Non-pigmented ciliary epithelial cell (primary cell): Measurements from ENCODE around the gene SIK3.
"Not testable (repeated sequence)": the region's sequence is repeated elsewhere in the genome, so short reads cannot be mapped to it uniquely, and the experiment has no call there.

ENCODE experiments used
- DNase-seq: peaks from one replicate; pipeline ENCODE4 v3.0.0-alpha.2; 2010; ENCODE audit warnings: low read depth

Gene SIK3

GRCh38 chr11:116838321-116839084 lies 259.7 kb downstream of the SIK3 start:
- no peak for DNase-seq

DNA sequence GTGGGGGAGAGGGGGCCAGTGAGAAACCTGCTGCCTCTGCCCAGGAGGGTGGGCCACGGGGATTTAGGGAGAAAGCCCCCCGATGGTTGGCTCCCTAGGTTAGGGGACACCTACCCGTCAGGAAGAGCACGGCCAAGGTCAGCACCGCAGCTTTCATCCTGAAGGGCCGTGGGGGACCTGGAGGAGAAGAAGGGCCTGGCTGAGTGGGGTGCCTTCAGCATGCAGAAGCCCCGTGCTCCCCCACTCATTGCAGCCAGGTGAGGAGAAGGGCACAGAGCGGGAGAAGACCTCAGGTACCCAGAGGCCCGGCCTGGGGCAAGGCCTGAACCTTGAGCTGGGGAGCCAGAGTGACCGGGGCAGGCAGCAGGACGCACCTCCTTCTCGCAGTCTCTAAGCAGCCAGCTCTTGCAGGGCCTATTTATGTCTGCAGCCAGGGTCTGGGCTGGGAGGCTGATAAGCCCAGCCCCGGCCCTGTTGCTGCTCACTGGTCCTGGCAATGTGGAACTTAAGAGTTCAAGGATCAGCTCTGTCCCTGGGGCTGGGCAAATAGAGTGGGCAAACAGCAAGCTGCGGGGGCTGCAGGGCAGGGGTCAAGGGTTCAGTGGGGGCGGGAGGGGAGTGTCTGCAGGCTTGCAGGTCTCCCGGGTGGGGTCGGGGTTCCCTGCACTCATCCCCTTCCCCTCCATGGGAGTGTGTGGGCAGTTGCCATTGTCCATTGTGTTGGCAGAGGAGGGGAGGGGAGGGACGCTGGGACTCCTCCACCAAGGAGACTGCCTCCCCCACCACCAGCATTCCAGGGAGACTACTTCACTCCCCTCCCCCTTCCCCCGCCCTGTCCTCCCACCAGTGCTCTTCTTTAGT lies 260.8 kb downstream of the SIK3 start, which contains the start of gene APOA1:
Gene APOA1, minus strand, starts transcription at position 392 of the 861 bp plus-strand sequence. Its CDS starts 235 bp downstream, at position 157.
- DNase-seq = no peak

DNA sequence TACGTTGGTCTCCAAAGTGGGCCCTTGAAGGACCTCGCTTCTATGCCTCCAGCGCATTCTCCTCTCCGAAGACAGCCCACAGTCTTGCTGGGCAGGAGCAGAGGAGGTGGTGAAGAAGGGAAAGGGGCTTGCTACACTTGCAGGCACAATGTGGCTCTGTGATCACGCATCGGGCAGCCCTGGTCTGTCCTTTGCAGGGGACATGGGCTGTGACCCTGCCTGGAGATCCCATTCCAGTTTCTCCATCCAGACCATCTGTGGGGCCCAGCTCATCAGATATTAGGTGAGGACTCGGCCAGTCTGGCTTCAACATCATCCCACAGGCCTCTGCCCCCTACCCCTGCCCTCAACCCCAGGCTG lies 261.6 kb downstream of the SIK3 start:
- DNase-seq = no peak

DNA sequence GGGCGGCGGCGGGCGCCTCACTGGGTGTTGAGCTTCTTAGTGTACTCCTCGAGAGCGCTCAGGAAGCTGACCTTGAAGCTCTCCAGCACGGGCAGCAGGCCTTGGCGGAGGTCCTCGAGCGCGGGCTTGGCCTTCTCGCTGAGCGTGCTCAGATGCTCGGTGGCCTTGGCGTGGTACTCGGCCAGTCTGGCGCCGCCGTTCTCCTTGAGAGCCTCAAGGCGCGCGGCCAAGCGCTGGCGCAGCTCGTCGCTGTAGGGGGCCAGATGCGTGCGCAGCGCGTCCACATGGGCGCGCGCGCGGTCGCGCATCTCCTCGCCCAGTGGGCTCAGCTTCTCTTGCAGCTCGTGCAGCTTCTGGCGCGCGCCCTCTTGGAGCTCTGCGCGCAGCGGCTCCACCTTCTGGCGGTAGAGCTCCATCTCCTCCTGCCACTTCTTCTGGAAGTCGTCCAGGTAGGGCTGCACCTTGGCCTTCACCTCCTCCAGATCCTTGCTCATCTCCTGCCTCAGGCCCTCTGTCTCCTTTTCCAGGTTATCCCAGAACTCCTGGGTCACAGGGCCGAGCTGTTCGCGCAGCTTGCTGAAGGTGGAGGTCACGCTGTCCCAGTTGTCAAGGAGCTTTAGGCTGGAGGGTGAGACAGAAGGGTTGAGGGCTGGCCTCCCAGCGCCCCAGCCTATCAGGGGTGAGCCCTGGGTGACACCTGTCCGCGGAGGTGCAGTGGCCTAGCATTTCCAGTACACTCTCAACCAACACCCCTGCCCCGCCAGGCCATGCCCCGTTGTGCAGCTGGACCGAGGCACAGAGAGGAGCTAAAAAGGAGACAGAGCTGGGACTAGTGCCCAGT lies 262.2 kb downstream of the SIK3 start:
- DNase-seq = peak; percentile 42

DNA sequence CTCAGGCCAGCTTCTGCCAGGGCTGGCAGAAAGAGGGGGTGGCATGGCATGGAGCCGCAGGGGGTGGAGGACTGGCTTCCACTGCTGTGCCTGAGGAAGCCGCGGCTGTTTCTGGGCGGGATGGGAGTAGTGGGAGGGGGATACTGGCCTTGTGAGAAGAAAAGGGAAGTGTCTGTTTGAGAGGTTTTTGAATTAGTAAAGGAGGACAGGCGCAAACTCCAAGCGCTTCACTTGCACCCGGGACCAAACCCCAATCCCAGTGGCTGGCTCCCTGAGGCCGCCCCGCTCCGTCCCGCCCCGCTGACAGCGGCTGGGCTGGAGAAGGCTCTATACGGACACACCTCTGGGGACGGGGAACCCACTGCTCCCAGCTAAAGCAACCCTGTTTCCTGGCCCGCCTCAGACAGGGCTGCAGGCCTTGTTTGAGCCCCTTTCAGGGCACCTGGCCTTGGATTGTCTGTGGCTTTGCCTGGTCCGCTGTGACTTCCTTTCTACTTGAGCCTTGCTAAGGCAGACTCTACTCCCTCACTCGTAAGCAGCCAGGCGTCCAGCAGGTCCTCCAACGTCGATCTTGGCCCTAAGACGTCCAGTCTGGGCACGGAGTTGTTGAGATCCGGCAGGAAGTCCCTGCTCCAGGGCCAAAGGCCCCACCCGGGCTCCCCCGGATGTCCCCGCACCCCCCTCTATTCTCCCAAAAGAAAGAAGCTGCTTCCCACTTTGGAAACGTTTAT lies 263.0 kb downstream of the SIK3 start:
- no peak for DNase-seq

DNA sequence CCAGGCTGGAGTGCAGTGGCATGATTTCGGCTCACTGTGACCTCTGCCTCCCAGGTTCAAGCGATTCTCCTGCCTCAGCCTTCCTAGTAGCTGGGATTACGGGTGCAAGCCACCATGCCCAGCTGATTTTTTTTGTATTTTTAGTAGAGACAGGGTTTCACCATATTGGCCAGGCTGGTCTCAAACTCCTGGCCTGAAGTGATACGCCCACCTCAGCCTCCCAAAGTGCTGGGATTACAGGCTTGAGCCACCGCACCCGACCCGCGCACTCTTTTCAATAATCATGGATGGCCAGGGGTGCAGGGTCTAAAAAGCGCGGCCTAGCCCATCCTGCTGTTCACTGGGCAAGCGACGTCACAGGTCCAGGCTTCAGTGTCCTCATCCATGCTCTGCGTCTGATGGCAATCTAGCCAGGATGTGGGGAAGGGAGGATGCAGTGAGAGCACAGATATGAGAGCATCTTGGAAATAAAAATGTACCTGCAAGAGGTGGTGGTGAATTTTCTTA lies 263.6 kb downstream of the SIK3 start:
- DNase-seq = not testable (repeated sequence)

DNA sequence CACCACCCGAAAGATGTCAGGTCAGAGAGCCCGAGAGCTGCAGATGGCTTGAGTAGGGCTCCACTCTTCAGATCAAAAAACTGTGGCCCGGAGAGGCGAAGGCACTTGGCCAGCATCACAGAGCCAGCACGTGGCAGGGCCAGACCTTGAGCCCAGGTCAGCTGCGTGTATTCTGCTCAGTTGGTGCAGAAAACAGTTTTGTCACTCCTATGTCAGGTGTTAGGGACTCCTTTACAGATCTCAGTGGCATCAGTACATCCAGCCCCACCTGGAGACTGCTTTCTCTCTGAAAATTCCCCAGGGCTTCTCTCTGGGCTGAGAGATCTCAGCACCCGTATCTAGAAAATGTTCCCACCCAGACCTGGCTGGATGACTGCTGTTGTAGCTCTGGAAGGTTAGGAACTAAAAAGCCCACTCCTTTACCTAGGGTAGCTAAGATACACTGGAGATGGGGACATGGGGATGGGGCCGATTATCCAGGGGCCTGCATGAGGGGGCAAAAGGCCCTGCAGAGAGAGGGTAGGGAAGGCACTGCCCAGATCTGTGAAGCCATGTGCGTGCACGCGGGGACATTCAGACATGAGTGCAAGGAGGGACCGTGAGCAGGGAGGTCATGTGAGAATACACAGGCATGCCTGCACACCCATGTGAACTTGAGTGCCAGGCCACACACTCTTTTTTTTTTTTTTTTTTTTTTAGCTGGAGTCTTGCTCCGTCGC lies 264.3 kb downstream of the SIK3 start:
- no peak for DNase-seq

GRCh38 chr11:116833491-116833815 lies 264.8 kb downstream of the SIK3 start:
- no peak for DNase-seq

DNA sequence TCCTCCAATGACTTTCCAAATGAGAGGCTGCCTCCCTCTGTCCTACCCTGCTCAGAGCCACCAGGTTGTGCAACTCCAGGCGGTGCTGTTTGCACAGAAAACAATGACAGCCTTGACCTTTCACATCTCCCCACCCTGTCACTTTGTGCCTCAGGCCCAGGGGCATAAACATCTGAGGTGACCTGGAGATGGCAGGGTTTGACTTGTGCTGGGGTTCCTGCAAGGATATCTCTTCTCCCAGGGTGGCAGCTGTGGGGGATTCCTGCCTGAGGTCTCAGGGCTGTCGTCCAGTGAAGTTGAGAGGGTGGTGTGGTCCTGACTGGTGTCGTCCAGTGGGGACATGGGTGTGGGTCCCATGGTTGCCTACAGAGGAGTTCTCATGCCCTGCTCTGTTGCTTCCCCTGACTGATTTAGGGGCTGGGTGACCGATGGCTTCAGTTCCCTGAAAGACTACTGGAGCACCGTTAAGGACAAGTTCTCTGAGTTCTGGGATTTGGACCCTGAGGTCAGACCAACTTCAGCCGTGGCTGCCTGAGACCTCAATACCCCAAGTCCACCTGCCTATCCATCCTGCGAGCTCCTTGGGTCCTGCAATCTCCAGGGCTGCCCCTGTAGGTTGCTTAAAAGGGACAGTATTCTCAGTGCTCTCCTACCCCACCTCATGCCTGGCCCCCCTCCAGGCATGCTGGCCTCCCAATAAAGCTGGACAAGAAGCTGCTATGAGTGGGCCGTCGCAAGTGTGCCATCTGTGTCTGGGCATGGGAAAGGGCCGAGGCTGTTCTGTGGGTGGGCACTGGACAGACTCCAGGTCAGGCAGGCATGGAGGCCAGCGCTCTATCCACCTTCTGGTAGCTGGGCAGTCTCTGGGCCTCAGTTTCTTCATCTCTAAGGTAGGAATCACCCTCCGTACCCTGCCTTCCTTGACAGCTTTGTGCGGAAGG lies 265.6 kb downstream of the SIK3 start:
- DNase-seq = no peak

GRCh38 chr11:116831790-116832349 lies 266.4 kb downstream of the SIK3 start:
- no peak for DNase-seq

- DNase-seq = no peak
These were observed 267.9 kb downstream of the SIK3 start for GRCh38 chr11:116830184-116830912.

DNA sequence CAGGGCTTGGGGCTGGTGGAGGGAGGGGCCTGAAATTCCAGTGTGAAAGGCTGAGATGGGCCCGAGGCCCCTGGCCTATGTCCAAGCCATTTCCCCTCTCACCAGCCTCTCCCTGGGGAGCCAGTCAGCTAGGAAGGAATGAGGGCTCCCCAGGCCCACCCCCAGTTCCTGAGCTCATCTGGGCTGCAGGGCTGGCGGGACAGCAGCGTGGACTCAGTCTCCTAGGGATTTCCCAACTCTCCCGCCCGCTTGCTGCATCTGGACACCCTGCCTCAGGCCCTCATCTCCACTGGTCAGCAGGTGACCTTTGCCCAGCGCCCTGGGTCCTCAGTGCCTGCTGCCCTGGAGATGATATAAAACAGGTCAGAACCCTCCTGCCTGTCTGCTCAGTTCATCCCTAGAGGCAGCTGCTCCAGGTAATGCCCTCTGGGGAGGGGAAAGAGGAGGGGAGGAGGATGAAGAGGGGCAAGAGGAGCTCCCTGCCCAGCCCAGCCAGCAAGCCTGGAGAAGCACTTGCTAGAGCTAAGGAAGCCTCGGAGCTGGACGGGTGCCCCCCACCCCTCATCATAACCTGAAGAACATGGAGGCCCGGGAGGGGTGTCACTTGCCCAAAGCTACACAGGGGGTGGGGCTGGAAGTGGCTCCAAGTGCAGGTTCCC lies 268.6 kb downstream of the SIK3 start, which contains the start of gene APOC3:
Gene APOC3, plus strand, starts transcription at position 383 of the 659 bp plus-strand sequence. CDS start 676 bp downstream, outside the sequence.
- DNase-seq = no peak

DNA sequence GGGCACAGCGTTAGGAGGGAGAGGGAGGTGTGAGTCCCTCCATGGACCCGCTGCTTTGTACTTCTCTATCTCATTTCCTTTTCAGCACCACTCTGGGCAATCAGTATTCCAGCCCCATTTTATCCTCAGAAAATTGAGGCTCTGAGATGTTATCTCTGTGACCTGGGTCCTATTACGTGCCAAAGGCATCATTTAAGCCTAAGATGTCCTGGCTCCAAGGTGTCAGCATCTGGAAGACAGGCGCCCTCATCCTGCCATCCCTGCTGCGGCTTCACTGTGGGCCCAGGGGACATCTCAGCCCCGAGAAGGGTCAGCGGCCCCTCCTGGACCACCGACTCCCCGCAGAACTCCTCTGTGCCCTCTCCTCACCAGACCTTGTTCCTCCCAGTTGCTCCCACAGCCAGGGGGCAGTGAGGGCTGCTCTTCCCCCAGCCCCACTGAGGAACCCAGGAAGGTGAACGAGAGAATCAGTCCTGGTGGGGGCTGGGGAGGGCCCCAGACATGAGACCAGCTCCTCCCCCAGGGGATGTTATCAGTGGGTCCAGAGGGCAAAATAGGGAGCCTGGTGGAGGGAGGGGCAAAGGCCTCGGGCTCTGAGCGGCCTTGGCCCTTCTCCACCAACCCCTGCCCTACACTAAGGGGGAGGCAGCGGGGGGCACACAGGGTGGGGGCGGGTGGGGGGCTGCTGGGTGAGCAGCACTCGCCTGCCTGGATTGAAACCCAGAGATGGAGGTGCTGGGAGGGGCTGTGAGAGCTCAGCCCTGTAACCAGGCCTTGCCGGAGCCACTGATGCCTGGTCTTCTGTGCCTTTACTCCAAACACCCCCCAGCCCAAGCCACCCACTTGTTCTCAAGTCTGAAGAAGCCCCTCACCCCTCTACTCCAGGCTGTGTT lies 269.4 kb downstream of the SIK3 start:
- no peak for DNase-seq

GRCh38 chr11:116827461-116827860 lies 270.8 kb downstream of the SIK3 start:
- no peak for DNase-seq

DNA sequence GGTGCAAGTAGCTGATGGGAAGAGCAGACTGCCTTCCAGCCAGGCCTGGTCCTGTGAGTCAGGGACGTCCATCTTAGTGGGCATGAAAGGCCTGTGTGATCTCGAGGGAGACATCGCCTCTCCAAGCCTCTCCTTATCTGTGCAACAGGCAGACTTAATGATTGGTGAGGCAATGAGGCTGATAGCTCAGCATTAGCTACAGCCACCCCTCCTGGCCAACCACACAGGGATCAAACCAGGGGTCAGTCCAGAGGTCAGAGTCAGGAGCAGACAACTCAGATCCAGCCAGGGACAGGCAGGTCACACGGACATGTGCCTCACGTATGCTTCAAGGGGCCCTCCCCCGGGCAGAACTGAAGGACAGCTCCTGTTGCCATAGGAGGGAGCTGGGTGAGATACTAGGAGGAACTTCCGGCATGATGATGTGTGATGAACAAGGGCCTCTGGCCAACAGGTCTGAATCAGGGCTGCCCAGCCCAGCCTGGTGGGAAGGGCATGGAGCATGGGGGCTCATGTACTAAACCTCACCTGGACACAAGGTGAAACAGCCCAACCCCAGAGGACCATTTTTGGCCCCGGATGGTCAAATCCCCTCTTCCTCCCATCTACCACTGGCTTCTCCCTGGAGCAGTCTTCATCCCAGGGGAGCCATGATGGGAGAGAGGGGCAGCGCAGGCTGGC lies 271.3 kb downstream of the SIK3 start:
- no peak for DNase-seq
